Neural crest cell (in vitro differentiated cells): Measurements from ENCODE around the gene NLE1. TPM values are rescaled to one million over a fixed set of nuclear protein-coding genes. Genes with fewer than 3 reads are reported as not detected.
"Not testable (repeated sequence)": the region's sequence is repeated elsewhere in the genome, so short reads cannot be mapped to it uniquely, and the experiment has no call there.

Experiments
- DNase-seq: peaks from one replicate; pipeline ENCODE4 v3.0.0; 2021; ENCODE audit warnings: low read depth, mixed read lengths, low spot score
- H3K27ac Mint-ChIP-seq: one replicate; pipeline ENCODE4 v1.8.0; 2021; ENCODE audit warnings: mild to moderate bottlenecking, mixed read lengths; ENCODE audit not compliant: unreplicated experiment
- H3K27me3 Mint-ChIP-seq: 2 replicates; pipeline ENCODE4 v1.8.0; 2021; ENCODE audit warnings: low read depth, mild to moderate bottlenecking, mixed read lengths
- H3K36me3 Mint-ChIP-seq: 2 replicates; pipeline ENCODE4 v1.8.0; 2021; ENCODE audit warnings: low read depth, mild to moderate bottlenecking, mixed read lengths
- H3K4me1 Mint-ChIP-seq: 2 replicates; pipeline ENCODE4 v1.8.0; 2021; ENCODE audit warnings: mixed read lengths
- H3K4me3 Mint-ChIP-seq: one replicate; pipeline ENCODE4 v1.8.0; 2021; ENCODE audit warnings: mild to moderate bottlenecking, mixed read lengths
- H3K9me3 Mint-ChIP-seq: 2 replicates; pipeline ENCODE4 v1.8.0; 2021; ENCODE audit warnings: mixed read lengths
- CTCF ChIP-seq: fragments of 200-600 bp; sonication (generic); conservative IDR thresholded peaks from 2 replicates; pipeline ENCODE4 v1.5.0; 2021; ENCODE audit warnings: antibody characterized with exemption, mild to moderate bottlenecking
- total RNA-seq: library from RNA; stranded (reverse); gene quantifications from 2 replicates; pipeline ENCODE4 v1.2.1, GENCODE V29; 2021

NLE1 gene
- total RNA-seq, 1 donor from 2014 or later = 35.8 TPM

GRCh38 chr17:35095741-35096140, 46.4 kb downstream of the NLE1 start:
- no peaks in the 10 kb centered on the region for H3K4me1 Mint-ChIP-seq
- no peak for DNase-seq
- no peak for TF ChIP-seq CTCF
- H3K9me3 Mint-ChIP-seq = no peaks in the 10 kb centered on the region
- no peaks in the 10 kb centered on the region for H3K27me3 Mint-ChIP-seq
- H3K4me3 Mint-ChIP-seq = no peak overlapping the region
- H3K36me3 Mint-ChIP-seq = peaks cover 3% of the 10 kb centered on the region
- no peak overlapping the region for H3K27ac Mint-ChIP-seq

GRCh38 chr17:35094902-35095301, 47.2 kb downstream of the NLE1 start:
- no peaks in the 10 kb centered on the region for H3K27me3 Mint-ChIP-seq
- no peaks in the 10 kb centered on the region for H3K9me3 Mint-ChIP-seq
- H3K4me3 Mint-ChIP-seq = no peak overlapping the region
- no peak for TF ChIP-seq CTCF
- no peak overlapping the region for H3K27ac Mint-ChIP-seq
- no peaks in the 10 kb centered on the region for H3K4me1 Mint-ChIP-seq
- no peak for DNase-seq
- H3K36me3 Mint-ChIP-seq = peaks cover 3% of the 10 kb centered on the region

- not testable (repeated sequence) for DNase-seq, H3K36me3 Mint-ChIP-seq, H3K9me3 Mint-ChIP-seq, H3K27ac Mint-ChIP-seq, H3K27me3 Mint-ChIP-seq
- H3K4me1 Mint-ChIP-seq = peaks cover 18% of the 10 kb centered on the region
- peak overlapping the region; percentile 65 for H3K4me3 Mint-ChIP-seq
Observed at GRCh38 chr17:35090707-35091106, 51.4 kb downstream of the NLE1 start.

GRCh38 chr17:35089586-35090296, 52.4 kb downstream of the NLE1 start:
- peaks cover 21% of the 10 kb centered on the region for H3K4me1 Mint-ChIP-seq
- H3K9me3 Mint-ChIP-seq = no peaks in the 10 kb centered on the region
- H3K27me3 Mint-ChIP-seq = peaks cover 3% of the 10 kb centered on the region
- peak; percentile 44 for TF ChIP-seq CTCF
- H3K4me3 Mint-ChIP-seq = peak overlapping the region; percentile 89
- peak overlapping the region; percentile 74 for H3K27ac Mint-ChIP-seq
- no peaks in the 10 kb centered on the region for H3K36me3 Mint-ChIP-seq
- no peak for DNase-seq

GRCh38 chr17:35088881-35089585, 53.1 kb downstream of the NLE1 start:
- Mint-ChIP-seq H3K4me3 (peak overlapping the region; percentile 90), H3K4me1 (peaks cover 21% of the 10 kb centered on the region), H3K9me3 (no peaks in the 10 kb centered on the region), H3K27me3 (peaks cover 3% of the 10 kb centered on the region), H3K27ac (no peak overlapping the region), H3K36me3 (no peaks in the 10 kb centered on the region)
- peak; percentile 84 for TF ChIP-seq CTCF
- peak; percentile 79 for DNase-seq

GRCh38 chr17:35088356-35088880, 53.7 kb downstream of the NLE1 start:
- H3K4me1 Mint-ChIP-seq = peaks cover 21% of the 10 kb centered on the region
- peak; percentile 29 for DNase-seq
- H3K27me3 Mint-ChIP-seq = peaks cover 3% of the 10 kb centered on the region
- peak overlapping the region; percentile 90 for H3K4me3 Mint-ChIP-seq
- H3K9me3 Mint-ChIP-seq = no peaks in the 10 kb centered on the region
- peak overlapping the region; percentile 84 for H3K27ac Mint-ChIP-seq
- TF ChIP-seq CTCF = no peak
- no peaks in the 10 kb centered on the region for H3K36me3 Mint-ChIP-seq
